ENCODE data around the gene NT5DC2. TPM values are rescaled to one million over a fixed set of nuclear protein-coding genes. Genes with fewer than 3 reads are reported as not detected.

The NT5DC2 gene
- total RNA-seq, 1 donor from 2014 or later = 392 TPM

DNA sequence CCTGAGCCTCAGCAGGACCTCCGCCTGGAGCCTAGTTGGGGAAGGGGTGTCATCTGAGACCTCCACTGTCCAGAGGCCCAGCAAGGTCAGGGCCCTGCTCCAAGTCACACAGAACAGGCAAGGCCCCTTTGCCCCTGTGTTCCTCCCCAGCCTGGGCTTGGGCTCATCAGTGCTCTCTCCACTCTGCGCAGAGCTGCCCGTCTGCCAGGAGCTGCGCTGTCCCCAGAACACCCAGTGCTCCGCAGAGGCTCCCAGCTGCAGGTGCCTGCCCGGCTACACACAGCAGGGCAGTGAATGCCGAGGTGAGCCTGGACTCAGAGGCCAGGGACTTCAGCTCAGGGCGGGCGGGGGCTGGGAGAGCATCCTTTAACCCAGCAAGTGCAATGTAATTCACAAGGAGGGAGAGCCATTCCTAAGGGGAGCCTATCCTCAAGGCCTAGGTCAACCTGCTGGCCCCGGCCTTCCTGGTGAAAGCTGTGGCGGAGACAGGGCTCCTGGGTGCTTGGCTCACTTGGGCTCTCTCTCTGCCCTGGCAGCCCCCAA is 30.8 kb downstream of the NT5DC2 start:
- no peaks in the 10 kb centered on the region for H3K4me1 Mint-ChIP-seq
- H3K36me3 Mint-ChIP-seq (ENCODE audit: low read depth) = no peaks in the 10 kb centered on the region
- DNase-seq (ENCODE audit: low read depth, low spot score) = no peak
- no peak for TF ChIP-seq CTCF (conservative IDR thresholded peaks at IDR 0.05)
- no peaks in the 10 kb centered on the region for H3K27me3 Mint-ChIP-seq (ENCODE audit: low read depth)
- H3K9me3 Mint-ChIP-seq = no peaks in the 10 kb centered on the region
- H3K4me3 Mint-ChIP-seq = no peak overlapping the region
- no peak overlapping the region for H3K27ac Mint-ChIP-seq (ENCODE audit: unreplicated experiment)

DNA sequence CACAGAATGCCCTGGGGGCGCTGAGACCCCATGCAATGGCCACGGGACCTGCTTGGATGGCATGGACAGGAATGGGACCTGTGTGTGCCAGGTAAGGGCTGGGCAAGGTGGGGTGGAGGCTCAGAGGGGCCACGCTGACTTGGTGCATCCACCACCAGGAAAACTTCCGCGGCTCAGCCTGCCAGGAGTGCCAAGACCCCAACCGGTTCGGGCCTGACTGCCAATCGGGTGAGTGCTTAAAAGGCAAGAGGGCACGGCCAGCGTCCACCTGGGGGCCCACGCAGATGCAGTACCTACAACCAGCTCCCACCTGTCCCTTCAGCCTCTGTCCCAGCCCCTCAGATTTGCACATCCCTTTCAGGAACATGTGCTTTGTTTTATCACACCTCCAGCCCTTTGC is 31.7 kb downstream of the NT5DC2 start:
- no peaks in the 10 kb centered on the region for H3K4me1 Mint-ChIP-seq
- H3K4me3 Mint-ChIP-seq = no peak overlapping the region
- H3K36me3 Mint-ChIP-seq (ENCODE audit: low read depth) = no peaks in the 10 kb centered on the region
- no peaks in the 10 kb centered on the region for H3K9me3 Mint-ChIP-seq
- DNase-seq (ENCODE audit: low read depth, low spot score) = no peak
- no peaks in the 10 kb centered on the region for H3K27me3 Mint-ChIP-seq (ENCODE audit: low read depth)
- H3K27ac Mint-ChIP-seq (ENCODE audit: unreplicated experiment) = no peak overlapping the region
- no peak for TF ChIP-seq CTCF (conservative IDR thresholded peaks at IDR 0.05)

DNA sequence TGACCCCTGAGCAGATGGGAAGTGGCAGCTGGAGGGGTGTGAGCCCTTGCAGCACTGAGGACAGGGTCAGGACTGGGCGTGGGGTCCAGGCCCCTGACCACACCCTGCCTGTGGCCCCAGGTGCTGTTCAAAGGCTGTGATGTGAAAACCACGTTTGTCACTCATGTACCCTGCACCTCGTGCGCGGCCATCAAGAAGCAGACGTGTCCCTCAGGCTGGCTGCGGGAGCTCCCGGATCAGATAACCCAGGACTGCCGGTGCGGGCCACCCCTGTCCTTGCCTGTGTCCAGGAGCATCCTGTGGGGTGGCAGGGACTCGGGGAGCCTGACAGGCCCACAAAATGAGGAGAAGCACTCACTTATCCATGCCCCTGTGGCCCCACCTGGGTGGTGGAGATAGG is 32.6 kb downstream of the NT5DC2 start:
- no peak for TF ChIP-seq CTCF (conservative IDR thresholded peaks at IDR 0.05)

GRCh38 chr3:52498137-52499054 is 35.3 kb downstream of the NT5DC2 start:
- Mint-ChIP-seq H3K36me3 (ENCODE audit: low read depth) (no peaks in the 10 kb centered on the region), H3K27me3 (ENCODE audit: low read depth) (peaks cover 3% of the 10 kb centered on the region), H3K4me1 (peaks cover 4% of the 10 kb centered on the region), H3K9me3 (no peaks in the 10 kb centered on the region), H3K4me3 (no peak overlapping the region), H3K27ac (ENCODE audit: unreplicated experiment) (no peak overlapping the region)
- TF ChIP-seq CTCF (conservative IDR thresholded peaks at IDR 0.05) = no peak
- no peak for DNase-seq (ENCODE audit: low read depth, low spot score)

More for the DNA sequence above, 32.6 kb downstream of the NT5DC2 start:
- no peaks in the 10 kb centered on the region for H3K36me3 Mint-ChIP-seq (ENCODE audit: low read depth)
- no peak overlapping the region for H3K27ac Mint-ChIP-seq (ENCODE audit: unreplicated experiment)
- no peaks in the 10 kb centered on the region for H3K9me3 Mint-ChIP-seq
- no peak overlapping the region for H3K4me3 Mint-ChIP-seq
- no peak for DNase-seq (ENCODE audit: low read depth, low spot score)
- no peaks in the 10 kb centered on the region for H3K27me3 Mint-ChIP-seq (ENCODE audit: low read depth)
- H3K4me1 Mint-ChIP-seq = no peaks in the 10 kb centered on the region

GRCh38 chr3:52495777-52496602 is 37.7 kb downstream of the NT5DC2 start:
- Mint-ChIP-seq H3K36me3 (ENCODE audit: low read depth) (no peaks in the 10 kb centered on the region), H3K27ac (ENCODE audit: unreplicated experiment) (no peak overlapping the region), H3K27me3 (ENCODE audit: low read depth) (peaks cover 3% of the 10 kb centered on the region), H3K4me1 (peaks cover 4% of the 10 kb centered on the region), H3K4me3 (no peak overlapping the region), H3K9me3 (no peaks in the 10 kb centered on the region)
- DNase-seq (ENCODE audit: low read depth, low spot score) = no peak
- TF ChIP-seq CTCF (conservative IDR thresholded peaks at IDR 0.05) = no peak
